DND-41 (cell line): ENCODE measurements around the gene SPI1.

Source experiments
- CTCF ChIP-seq: IDR thresholded peaks from 2 replicates; pipeline ENCODE4 v1.5.1; 2012; ENCODE audit warnings: borderline replicate concordance, low read length, moderate library complexity, mild to moderate bottlenecking; ENCODE audit not compliant: poor library complexity, severe bottlenecking; ENCODE audit errors: extremely low read depth
- EZH2 ChIP-seq: IDR thresholded peaks from 3 replicates; pipeline ENCODE4 v1.6.1; 2012; ENCODE audit warnings: borderline replicate concordance, low read depth, mild to moderate bottlenecking, moderate library complexity, low read length, inconsistent platforms; ENCODE audit not compliant: severe bottlenecking

DNA sequence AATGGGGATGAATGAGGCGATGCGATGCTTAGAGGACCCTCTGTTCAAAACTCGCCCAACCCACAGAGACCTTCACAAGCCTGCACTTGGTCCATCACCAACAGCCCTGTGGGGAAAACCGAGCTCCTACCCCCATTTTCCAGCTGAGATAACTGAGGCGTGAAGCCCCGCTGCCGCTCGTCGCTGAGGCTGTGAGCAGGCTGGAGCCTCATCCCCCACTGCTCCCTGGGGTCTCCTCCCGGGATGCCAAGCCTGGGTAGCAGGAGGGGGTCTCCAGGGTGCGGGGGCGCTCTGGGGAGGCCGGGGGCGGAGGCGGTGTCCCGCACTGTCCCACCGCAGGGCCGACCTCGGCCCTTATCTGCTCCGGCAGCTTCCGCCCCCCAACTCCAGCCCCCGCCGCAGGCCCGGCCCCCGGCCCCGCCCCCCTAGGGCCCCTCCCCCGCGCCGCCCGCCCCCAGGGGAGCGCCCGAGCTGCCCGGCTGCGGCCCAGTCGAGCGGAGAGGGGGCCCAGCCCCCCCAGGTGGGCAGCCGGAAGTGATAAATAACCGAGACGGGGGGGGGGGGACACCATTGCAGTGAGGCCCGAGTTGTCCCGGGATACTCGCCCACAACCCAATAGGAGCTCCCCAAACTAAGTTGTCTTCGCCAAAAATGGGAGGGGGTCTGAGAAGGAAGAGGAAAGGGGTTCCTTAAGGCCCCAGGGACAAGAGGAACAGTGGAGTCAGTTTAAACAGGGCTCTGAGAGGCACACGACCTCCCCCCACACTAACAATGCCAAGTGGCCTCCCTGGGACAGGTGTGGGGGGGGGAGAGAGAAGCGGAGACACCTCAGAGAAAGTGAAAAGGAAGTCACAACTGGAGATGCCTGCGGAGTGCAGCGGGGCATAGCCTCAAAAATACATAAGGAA lies 21.8 kb upstream of the SPI1 start:
- TF ChIP-seq CTCF, result no peak
- TF ChIP-seq EZH2, result no peak
